Measurements from ENCODE around the gene TRIM65.

GRCh38 chr17:75891605-75892555 is 4.9 kb downstream of the TRIM65 start:
- TF ChIP-seq TAF1 (IDR thresholded peaks at IDR 0.05; ENCODE audit: low read depth) (no peak), EGR1 (IDR thresholded peaks at IDR 0.05) (no peak), CEBPB (IDR thresholded peaks at IDR 0.05) (no peak), YY1 (IDR thresholded peaks at IDR 0.05; ENCODE audit: low read depth) (no peak), EP300 (IDR thresholded peaks at IDR 0.05; ENCODE audit: borderline replicate concordance) (no peak), MAX (IDR thresholded peaks at IDR 0.05) (no peak), ZBTB7A (IDR thresholded peaks at IDR 0.05; ENCODE audit: low read depth) (no peak), RAD21 (IDR thresholded peaks at IDR 0.05; ENCODE audit: low read depth) (no peak), TCF12 (IDR thresholded peaks at IDR 0.05; ENCODE audit: low read depth) (no peak), REST (IDR thresholded peaks at IDR 0.05; ENCODE audit: low read depth) (no peak)
